Gastrocnemius medialis (tissue), 4 donors: ENCODE data around the gene TMEM109. TPM values are rescaled to one million over a fixed set of nuclear protein-coding genes. Genes with fewer than 3 reads are reported as not detected.

ENCODE experiments used
- ATAC-seq, 2 donors: fragments of 150-250 bp; one replicate each; pipeline ENCODE4 v1.9.1; 2016
- DNase-seq, 2 donors: peaks; one replicate each; pipeline ENCODE4 v3.0.0-alpha.2; 2019
- H3K27ac ChIP-seq, 4 donors: fragments of 200-600 bp; sonication (generic); 1 replicate in 1 of 4; 2 replicates in 3 of 4; pipeline ENCODE4 v1.5.1; 2016 to 2018; ENCODE audit warnings: mild to moderate bottlenecking in 2 of 4, moderate library complexity in 1 of 4
- H3K27me3 ChIP-seq, 3 donors: fragments of 200-600 bp; sonication (generic) in 2 of 3; 1 replicate in 1 of 3; 2 replicates in 2 of 3; pipeline versions ENCODE4 v1.5.1 to v1.6.0; 2016 to 2019; ENCODE audit warnings: mild to moderate bottlenecking in 1 of 3, moderate library complexity in 1 of 3
- H3K36me3 ChIP-seq, 2 donors: fragments of 200-600 bp; sonication (generic) in 1 of 2; one replicate each; pipeline ENCODE4 v1.5.1; 2017 to 2018
- H3K4me1 ChIP-seq, 2 donors: fragments of 200-600 bp; sonication (generic) in 1 of 2; one replicate each; pipeline ENCODE4 v1.5.1; 2016 to 2017; ENCODE audit warnings: mild to moderate bottlenecking in 2 of 2
- H3K4me3 ChIP-seq, 4 donors: fragments of 200-600 bp; sonication (generic) in 3 of 4; 1 replicate in 1 of 4; 2 replicates in 3 of 4; pipeline ENCODE4 v1.5.1; 2016 to 2019; ENCODE audit warnings: mild to moderate bottlenecking in 2 of 4
- H3K9me3 ChIP-seq, 3 donors: fragments of 200-600 bp; sonication (generic) in 2 of 3; 1 replicate in 1 of 3; 2 replicates in 2 of 3; pipeline ENCODE4 v1.5.1; 2016 to 2019
- POLR2A ChIP-seq, 2 donors: fragments of 450-650 bp; IDR thresholded peaks; one replicate each; pipeline ENCODE4 v1.6.1; 2017; ENCODE audit warnings: antibody characterized with exemption in 2 of 2, mild to moderate bottlenecking in 2 of 2, moderate library complexity in 2 of 2
- in situ Hi-C, 4 donors: fragments of 200-750 bp; cut with MboI; loops; one replicate each; pipeline versions ENCODE4 v1.15.0 to v1.8.0; 2017; ENCODE audit warnings: low sequenced_read_pairs in 4 of 4
- intact Hi-C: fragments of 100-400 bp; cut with DNase I; formaldehyde crosslinking; loops from one replicate; pipeline ENCODE4 v1.15.1; 2023; ENCODE audit warnings: low total_unique reads
- total RNA-seq, 4 donors: library from RNA; depleted of rRNA; stranded (reverse); fragments of >200 nt; gene quantifications; one replicate each; pipeline versions ENCODE4 v1.1.0 to v1.2.3, GENCODE V29; 2016
- TF ChIP-seq, protein P1 (sequence below), 5 experiments: fragments of 450-650 bp in 3 of 5; fragments of 200-600 bp in 2 of 5; sonication (generic) in 2 of 5; IDR thresholded peaks in 4 of 5; conservative IDR thresholded peaks in 1 of 5; 1 replicate in 4 of 5; 2 replicates in 1 of 5; pipeline ENCODE4 v1.5.1; 2016 to 2019; ENCODE audit warnings: antibody characterized with exemption in 5 of 5, mild to moderate bottlenecking in 3 of 5, moderate library complexity in 3 of 5

The TMEM109 gene
- total RNA-seq, 4 donors from 2014 or later, result 56.5 to 105 (median 82.6) TPM

DNA sequence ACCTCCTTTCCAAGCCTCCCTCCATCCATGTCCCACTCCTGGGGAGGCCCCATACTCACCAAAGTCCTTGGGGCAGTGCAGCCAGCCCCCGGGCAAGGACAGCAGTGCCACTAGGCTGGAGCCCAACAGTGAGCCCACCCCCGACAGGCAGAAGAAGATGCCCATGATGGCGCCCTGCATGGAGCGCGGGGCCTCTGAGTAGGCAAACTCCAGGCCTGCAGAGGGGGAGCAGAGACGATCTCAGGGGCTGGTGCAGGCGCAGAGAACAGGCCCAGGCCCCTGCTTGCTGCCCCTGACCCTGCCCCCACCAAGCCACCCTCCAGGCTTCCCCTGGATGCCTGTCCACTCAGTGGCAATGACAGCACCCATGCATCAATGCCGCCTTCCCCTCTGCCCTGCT is 23.9 kb downstream of the TMEM109 start:
- Histone ChIP-seq H3K27me3 (no peaks in the 10 kb centered on the region), H3K9me3 (no peaks in the 10 kb centered on the region), H3K36me3 (peaks cover 0 to 6% of the 10 kb centered on the region in 2 donors), H3K4me3 (no peak overlapping the region), H3K4me1 (peaks cover 0 to 3% of the 10 kb centered on the region in 2 donors), H3K27ac (peak overlapping the region in 2 of 4 donors; percentile 67 to 71)
- intact Hi-C loops, result no loop called here
- no peak for ATAC-seq
- TF ChIP-seq, protein P1, sequence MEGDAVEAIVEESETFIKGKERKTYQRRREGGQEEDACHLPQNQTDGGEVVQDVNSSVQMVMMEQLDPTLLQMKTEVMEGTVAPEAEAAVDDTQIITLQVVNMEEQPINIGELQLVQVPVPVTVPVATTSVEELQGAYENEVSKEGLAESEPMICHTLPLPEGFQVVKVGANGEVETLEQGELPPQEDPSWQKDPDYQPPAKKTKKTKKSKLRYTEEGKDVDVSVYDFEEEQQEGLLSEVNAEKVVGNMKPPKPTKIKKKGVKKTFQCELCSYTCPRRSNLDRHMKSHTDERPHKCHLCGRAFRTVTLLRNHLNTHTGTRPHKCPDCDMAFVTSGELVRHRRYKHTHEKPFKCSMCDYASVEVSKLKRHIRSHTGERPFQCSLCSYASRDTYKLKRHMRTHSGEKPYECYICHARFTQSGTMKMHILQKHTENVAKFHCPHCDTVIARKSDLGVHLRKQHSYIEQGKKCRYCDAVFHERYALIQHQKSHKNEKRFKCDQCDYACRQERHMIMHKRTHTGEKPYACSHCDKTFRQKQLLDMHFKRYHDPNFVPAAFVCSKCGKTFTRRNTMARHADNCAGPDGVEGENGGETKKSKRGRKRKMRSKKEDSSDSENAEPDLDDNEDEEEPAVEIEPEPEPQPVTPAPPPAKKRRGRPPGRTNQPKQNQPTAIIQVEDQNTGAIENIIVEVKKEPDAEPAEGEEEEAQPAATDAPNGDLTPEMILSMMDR (IDR thresholded peaks at IDR 0.05 in 4 of 5, conservative IDR thresholded peaks at IDR 0.05 in 1 of 5), result no peak
- no peak for TF ChIP-seq POLR2A (IDR thresholded peaks at IDR 0.05)
- DNase-seq, result no peak
- in situ Hi-C loops, result no loop called here

DNA sequence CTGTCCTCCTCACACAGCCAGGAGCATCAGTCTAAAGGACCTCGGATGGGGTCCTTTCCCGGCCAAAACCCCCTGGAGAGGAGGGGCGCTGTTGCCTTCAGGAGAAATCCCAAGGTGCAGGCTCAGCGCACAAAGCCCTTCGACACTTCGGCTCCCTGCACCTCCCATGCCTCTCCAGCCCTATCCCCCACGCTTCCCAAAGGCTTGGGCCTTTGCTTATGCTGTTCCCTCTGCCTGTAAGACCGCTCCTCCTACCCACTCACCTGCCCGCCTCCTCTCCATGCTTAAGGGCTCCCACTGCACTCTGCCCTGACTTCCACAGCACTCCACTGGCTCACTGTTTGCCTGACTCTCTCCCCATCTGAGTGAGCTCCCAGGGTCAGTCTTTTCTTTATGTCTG is 24.5 kb downstream of the TMEM109 start:
- ATAC-seq, result no peak

DNA sequence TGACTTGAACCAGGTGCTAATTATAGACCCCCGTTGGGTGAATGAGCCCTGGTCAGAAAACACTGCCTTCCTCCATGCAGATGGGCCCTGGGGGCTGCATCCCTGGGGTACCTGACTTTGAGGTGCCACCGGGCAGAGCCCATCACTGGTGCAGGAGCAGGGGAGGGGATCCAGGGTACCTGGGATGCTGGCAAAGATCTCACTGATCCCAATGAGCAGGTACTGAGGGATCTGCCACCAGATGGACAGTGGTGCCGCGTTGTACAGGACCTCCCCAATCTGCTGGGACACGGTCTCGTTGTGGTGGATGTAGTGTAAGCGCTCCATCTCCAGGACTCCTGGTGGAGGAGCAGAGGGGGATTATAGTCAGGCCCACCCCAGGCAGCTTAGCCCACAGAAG is 25.3 kb downstream of the TMEM109 start:
- TF ChIP-seq, protein P1 (IDR thresholded peaks at IDR 0.05 in 4 of 5, conservative IDR thresholded peaks at IDR 0.05 in 1 of 5), result no peak
- TF ChIP-seq POLR2A (IDR thresholded peaks at IDR 0.05), result no peak
- no peak overlapping the region for H3K4me3 ChIP-seq
- H3K27ac ChIP-seq, result no peak overlapping the region
- intact Hi-C loops, result no loop called here
- H3K36me3 ChIP-seq, result peaks cover 0 to 6% of the 10 kb centered on the region in 2 donors
- no peaks in the 10 kb centered on the region for H3K9me3 ChIP-seq
- in situ Hi-C loops, result no loop called here
- no peak for ATAC-seq
- H3K27me3 ChIP-seq, result no peaks in the 10 kb centered on the region
- DNase-seq, result no peak
- peaks cover 0 to 3% of the 10 kb centered on the region in 2 donors for H3K4me1 ChIP-seq

More for the DNA sequence above, 24.5 kb downstream of the TMEM109 start:
- no peak for TF ChIP-seq POLR2A (IDR thresholded peaks at IDR 0.05)
- TF ChIP-seq, protein P1 (IDR thresholded peaks at IDR 0.05 in 4 of 5, conservative IDR thresholded peaks at IDR 0.05 in 1 of 5), result no peak
- intact Hi-C loops, result no loop called here
- H3K27me3 ChIP-seq, result no peaks in the 10 kb centered on the region
- in situ Hi-C loops, result no loop called here
- no peak overlapping the region for H3K4me3 ChIP-seq
- DNase-seq, result no peak
- no peak overlapping the region for H3K27ac ChIP-seq
- peaks cover 0 to 3% of the 10 kb centered on the region in 2 donors for H3K4me1 ChIP-seq
- no peaks in the 10 kb centered on the region for H3K9me3 ChIP-seq
- peaks cover 0 to 6% of the 10 kb centered on the region in 2 donors for H3K36me3 ChIP-seq

DNA sequence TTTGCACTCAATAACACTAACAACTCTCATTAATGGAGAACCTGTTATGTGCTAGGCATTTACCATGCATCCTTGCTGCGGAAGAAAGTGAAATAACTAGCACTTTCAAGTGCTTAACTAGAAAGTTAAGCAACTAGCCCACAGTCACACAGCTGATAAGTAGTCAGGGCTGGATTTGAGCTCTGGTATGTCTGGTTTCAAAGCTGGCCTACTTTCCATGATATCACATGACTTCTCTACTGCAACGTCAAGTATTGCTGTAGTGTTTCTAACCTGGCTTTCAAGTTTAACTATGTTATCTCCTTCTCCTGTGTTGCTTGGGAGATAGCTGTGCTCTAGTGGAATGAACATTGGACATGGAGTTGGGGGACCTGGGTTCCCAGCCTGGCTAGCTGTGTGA is 25.9 kb downstream of the TMEM109 start:
- intact Hi-C loops, result no loop called here
- Histone ChIP-seq H3K27ac (no peak overlapping the region), H3K4me1 (peaks cover 0 to 3% of the 10 kb centered on the region in 2 donors), H3K36me3 (peaks cover 0 to 6% of the 10 kb centered on the region in 2 donors), H3K27me3 (no peaks in the 10 kb centered on the region), H3K9me3 (no peaks in the 10 kb centered on the region), H3K4me3 (no peak overlapping the region)
- TF ChIP-seq, protein P1 (IDR thresholded peaks at IDR 0.05 in 4 of 5, conservative IDR thresholded peaks at IDR 0.05 in 1 of 5), result no peak
- TF ChIP-seq POLR2A (IDR thresholded peaks at IDR 0.05), result no peak
- in situ Hi-C loops, result no loop called here
- no peak for ATAC-seq
- DNase-seq, result no peak
